Left ventricle myocardium inferior (tissue), 1 donor: ENCODE measurements around the gene ATP11A. TPM values are rescaled to one million over a fixed set of nuclear protein-coding genes. Genes with fewer than 3 reads are reported as not detected.

Experiments
- DNase-seq: peaks from one replicate; pipeline ENCODE4 v3.0.0-alpha.2; 2020
- H3K27ac ChIP-seq: fragments of 200-600 bp; replicated peaks from 2 replicates; pipeline ENCODE4 v1.8.0; 2021
- H3K27me3 ChIP-seq: fragments of 200-600 bp; 2 replicates; pipeline ENCODE4 v1.8.0; 2021; ENCODE audit warnings: low read depth
- H3K36me3 ChIP-seq: fragments of 200-600 bp; 2 replicates; pipeline ENCODE4 v1.8.0; 2021
- H3K4me1 ChIP-seq: fragments of 200-600 bp; 2 replicates; pipeline ENCODE4 v1.8.0; 2021
- H3K4me3 ChIP-seq: fragments of 200-600 bp; 2 replicates; pipeline ENCODE4 v1.8.0; 2021; ENCODE audit warnings: mild to moderate bottlenecking, moderate library complexity
- H3K9me3 ChIP-seq: fragments of 200-600 bp; replicated peaks from 2 replicates; pipeline ENCODE4 v1.8.0; 2021
- intact Hi-C: fragments of 100-400 bp; cut with micrococcal nuclease; formaldehyde crosslinking; loops from one replicate; pipeline ENCODE4 v1.11.0; 2022
- total RNA-seq: library from RNA; stranded (reverse); fragmentation: NEBNext Ultra II Directional; extraction: Animal tissue kit (Norgen Biotek cat#: 25700); gene quantifications from one replicate; pipeline ENCODE4 v1.2.1, GENCODE V29; 2021
- TF ChIP-seq, protein P1 (sequence below): fragments of 200-600 bp; IDR thresholded peaks from 2 replicates; pipeline ENCODE4 v1.8.0; 2021; ENCODE audit warnings: antibody characterized with exemption, mild to moderate bottlenecking, borderline replicate concordance
- donor health status: DM: no; HTN: yes; CAD: no; lungs with severe emphysema.

The ATP11A gene
- total RNA-seq, 1 donor from 2014 or later, result 106 TPM

DNA sequence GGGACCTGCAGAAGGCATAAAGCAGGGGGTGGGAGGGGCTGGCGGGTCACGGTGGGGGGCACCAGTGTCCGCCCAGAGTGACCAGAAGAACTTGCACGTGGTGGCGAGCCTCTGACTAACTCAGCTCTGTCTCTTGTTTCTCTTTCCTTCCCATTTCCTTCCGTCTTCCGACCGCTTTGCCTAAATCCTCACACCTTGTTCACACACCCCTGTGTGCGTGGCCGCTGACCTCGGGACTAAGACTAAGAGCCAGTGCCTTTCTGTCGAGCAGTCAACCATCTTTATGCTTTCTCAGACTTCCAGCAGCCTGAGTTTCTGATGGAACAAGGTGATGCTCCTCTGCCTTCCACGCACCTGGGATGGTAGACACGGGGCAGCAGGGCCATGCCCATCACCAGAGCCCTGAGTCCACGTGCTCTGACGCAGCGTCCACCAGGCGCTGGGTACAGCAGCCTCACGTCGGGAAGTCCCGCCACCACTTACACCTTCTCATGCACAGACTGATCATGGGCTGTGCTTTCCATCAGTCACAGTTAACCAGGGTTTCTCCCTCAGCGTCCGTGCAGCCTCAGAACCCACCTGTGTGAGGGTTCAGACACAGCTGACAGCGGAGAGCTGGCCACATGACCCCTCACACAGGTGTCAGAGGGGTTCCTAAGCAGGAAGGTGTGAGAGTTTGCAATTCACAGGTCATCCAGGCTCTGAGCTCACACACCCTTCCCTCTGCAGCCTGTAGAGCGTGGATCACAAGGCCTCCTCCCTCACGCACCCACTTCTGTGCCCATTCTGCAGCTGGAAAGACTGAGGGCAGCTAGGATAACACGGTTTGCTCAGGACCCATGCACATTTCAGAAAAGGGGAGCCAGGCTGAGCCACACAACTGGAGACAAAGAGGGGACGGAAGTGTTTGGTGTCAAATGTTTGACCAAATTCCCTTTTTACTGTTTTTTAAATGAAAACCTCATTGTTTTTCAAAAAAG, 188.4 kb downstream of the ATP11A start:
- no peak overlapping the region for H3K4me3 ChIP-seq
- no peaks in the 10 kb centered on the region for H3K27me3 ChIP-seq
- intact Hi-C loops, result no loop called here
- peaks cover 69% of the 10 kb centered on the region for H3K36me3 ChIP-seq
- DNase-seq, result peak; percentile 10
- TF ChIP-seq, protein P1, sequence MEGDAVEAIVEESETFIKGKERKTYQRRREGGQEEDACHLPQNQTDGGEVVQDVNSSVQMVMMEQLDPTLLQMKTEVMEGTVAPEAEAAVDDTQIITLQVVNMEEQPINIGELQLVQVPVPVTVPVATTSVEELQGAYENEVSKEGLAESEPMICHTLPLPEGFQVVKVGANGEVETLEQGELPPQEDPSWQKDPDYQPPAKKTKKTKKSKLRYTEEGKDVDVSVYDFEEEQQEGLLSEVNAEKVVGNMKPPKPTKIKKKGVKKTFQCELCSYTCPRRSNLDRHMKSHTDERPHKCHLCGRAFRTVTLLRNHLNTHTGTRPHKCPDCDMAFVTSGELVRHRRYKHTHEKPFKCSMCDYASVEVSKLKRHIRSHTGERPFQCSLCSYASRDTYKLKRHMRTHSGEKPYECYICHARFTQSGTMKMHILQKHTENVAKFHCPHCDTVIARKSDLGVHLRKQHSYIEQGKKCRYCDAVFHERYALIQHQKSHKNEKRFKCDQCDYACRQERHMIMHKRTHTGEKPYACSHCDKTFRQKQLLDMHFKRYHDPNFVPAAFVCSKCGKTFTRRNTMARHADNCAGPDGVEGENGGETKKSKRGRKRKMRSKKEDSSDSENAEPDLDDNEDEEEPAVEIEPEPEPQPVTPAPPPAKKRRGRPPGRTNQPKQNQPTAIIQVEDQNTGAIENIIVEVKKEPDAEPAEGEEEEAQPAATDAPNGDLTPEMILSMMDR, result no peak
- peaks cover 34% of the 10 kb centered on the region for H3K4me1 ChIP-seq
- H3K27ac ChIP-seq, result no peak overlapping the region
- H3K9me3 ChIP-seq, result no peaks in the 10 kb centered on the region

GRCh38 chr13:112879283-112879833, 189.5 kb downstream of the ATP11A start:
- peaks cover 24% of the 10 kb centered on the region for H3K4me1 ChIP-seq
- no peaks in the 10 kb centered on the region for H3K9me3 ChIP-seq
- peaks cover 73% of the 10 kb centered on the region for H3K36me3 ChIP-seq
- intact Hi-C loops, result no loop called here
- H3K4me3 ChIP-seq, result no peak overlapping the region
- TF ChIP-seq, protein P1, result no peak
- H3K27ac ChIP-seq, result peak overlapping the region; percentile 24
- H3K27me3 ChIP-seq, result no peaks in the 10 kb centered on the region
- DNase-seq, result peak; percentile 26

DNA sequence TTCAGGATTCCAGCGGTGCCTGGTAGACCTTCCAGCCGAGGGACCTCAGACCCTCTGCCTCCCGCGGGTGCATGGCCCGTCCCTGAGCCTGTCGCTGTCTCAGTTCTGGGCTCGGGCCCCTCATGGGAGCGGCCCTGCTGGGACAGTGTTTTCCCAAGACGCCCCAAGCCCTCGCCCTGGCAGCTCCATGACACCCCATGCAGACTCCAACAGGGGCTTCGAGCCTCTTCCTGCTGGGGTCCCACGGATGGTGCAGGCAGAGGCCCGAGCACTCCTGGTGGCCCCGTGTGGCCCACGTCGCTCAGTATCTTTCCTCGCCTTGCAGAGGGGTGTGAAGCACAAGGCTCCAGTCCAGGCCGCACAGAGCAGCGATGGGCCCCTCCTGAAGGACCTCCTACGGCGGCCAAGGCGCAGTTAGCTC, 190.4 kb downstream of the ATP11A start:
- Histone ChIP-seq H3K36me3 (peaks cover 73% of the 10 kb centered on the region), H3K27me3 (no peaks in the 10 kb centered on the region), H3K27ac (no peak overlapping the region), H3K4me1 (peaks cover 16% of the 10 kb centered on the region), H3K4me3 (no peak overlapping the region), H3K9me3 (no peaks in the 10 kb centered on the region)
- intact Hi-C loops, result no loop called here
- DNase-seq, result no peak
- TF ChIP-seq, protein P1, result no peak

DNA sequence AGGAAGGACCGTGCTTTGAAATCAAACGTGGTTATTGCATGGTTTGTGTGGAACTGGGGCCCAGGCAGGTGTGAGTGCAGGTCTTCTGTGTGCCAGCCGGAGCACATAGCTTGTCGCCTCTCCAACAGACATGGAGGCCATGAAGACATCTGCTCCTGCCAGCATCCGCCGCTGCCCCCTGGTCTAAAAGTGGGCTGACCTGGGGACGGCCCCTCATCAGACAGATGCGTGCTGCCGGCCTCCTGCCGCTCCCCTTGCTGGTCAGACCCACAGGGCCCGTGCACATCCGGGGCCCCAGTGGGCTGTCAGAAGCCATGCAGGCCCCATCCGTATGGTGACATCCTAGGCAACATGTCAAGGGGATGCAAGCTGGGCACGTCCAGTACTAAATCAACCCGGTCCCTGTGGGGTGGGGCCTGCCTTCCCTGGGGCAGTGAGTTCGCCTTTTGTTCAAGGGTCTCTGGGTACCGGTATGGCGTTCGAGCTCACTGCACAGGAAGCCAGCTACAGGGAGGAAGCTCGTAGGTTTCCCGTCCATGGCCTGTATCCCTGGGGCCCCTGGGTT, 191.2 kb downstream of the ATP11A start:
- H3K27ac ChIP-seq, result no peak overlapping the region
- intact Hi-C loops, result no loop called here
- H3K27me3 ChIP-seq, result no peaks in the 10 kb centered on the region
- peaks cover 66% of the 10 kb centered on the region for H3K36me3 ChIP-seq
- no peak for DNase-seq
- H3K4me3 ChIP-seq, result no peak overlapping the region
- TF ChIP-seq, protein P1, result no peak
- peaks cover 22% of the 10 kb centered on the region for H3K4me1 ChIP-seq
- no peaks in the 10 kb centered on the region for H3K9me3 ChIP-seq

DNA sequence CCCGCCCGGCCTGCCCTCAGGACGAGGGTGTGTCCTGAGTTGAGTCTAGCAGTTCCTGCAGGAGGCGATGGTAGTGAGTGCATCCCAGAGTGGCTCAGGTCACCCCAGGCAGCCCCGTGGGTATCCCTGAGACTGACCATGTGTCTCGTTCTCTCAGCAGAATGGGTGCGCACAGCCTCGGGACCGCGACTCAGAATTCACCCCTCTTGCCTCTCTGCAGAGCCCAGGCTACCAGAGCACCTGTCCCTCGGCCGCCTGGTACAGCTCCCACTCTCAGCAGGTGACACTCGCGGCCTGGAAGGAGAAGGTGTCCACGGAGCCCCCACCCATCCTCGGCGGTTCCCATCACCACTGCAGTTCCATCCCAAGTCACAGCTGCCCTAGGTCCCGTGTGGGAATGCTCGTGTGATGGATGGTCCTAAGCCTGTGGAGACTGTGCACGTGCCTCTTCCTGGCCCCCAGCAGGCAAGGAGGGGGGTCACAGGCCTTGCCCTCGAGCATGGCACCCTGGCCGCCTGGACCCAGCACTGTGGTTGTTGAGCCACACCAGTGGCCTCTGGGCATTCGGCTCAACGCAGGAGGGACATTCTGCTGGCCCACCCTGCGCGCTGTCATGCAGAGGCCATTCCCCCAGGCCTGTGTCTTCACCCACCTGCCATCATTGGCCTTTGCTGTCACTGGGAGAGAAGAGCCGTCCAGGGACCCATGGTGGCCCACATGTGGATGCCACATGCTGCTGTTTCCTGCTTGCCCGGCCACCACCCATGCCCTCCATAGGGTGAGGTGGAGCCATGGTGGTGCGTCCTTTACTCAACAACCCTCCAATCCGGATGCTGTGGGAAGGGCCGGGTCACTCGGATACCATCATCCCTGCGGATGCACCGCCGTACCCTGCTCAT, 192.1 kb downstream of the ATP11A start:
- no peak overlapping the region for H3K4me3 ChIP-seq
- H3K27me3 ChIP-seq, result no peaks in the 10 kb centered on the region
- DNase-seq, result no peak
- peaks cover 59% of the 10 kb centered on the region for H3K36me3 ChIP-seq
- intact Hi-C loops, result no loop called here
- no peak overlapping the region for H3K27ac ChIP-seq
- H3K4me1 ChIP-seq, result peaks cover 31% of the 10 kb centered on the region
- H3K9me3 ChIP-seq, result no peaks in the 10 kb centered on the region
- TF ChIP-seq, protein P1, result no peak
